ENCODE results near the gene KRTAP5-6. TPM values are rescaled to one million over a fixed set of nuclear protein-coding genes. Genes with fewer than 3 reads are reported as not detected.

The KRTAP5-6 gene
- total RNA-seq, 4 donors from 2014 or later = 2.3 to 24.1 TPM; not detected in 2

DNA sequence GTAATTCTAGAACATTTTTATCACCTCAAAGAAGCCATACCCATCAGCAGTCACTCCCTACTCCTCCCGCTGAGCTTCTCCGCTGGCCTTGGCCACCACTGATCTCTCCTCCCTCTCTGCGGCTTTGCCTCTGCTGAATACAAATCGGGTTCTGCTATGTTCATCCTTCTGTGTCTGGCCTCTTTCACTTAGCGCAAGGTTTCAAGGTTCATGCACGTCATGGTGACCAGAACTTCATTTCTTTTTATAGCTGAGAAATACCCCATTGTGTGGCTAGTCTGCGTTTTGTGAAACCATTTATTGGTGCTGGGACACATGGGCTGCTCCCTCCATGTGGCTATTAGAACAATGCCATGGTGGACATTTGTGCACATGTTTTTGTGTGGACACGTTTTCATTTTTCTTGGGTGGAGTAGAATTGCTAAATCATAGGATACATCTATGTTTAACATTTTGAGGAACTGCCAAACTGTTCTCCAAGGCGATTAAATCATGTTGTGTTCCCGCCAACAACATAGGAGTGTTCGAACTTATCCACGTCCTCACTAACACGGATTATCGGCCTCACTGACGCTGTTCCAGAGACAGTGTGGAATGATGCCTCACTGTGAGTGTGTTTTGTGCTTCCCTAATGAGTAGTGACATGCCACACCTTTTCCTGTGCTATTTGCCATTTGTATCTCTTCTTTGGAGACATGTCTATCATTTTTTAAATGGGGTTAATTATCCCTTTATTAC is 24.2 kb upstream of the KRTAP5-6 start:
- DNase-seq (ENCODE audit: low spot score in 2 of 2) = no peak
- no peaks in the 10 kb centered on the region for H3K36me3 ChIP-seq

DNA sequence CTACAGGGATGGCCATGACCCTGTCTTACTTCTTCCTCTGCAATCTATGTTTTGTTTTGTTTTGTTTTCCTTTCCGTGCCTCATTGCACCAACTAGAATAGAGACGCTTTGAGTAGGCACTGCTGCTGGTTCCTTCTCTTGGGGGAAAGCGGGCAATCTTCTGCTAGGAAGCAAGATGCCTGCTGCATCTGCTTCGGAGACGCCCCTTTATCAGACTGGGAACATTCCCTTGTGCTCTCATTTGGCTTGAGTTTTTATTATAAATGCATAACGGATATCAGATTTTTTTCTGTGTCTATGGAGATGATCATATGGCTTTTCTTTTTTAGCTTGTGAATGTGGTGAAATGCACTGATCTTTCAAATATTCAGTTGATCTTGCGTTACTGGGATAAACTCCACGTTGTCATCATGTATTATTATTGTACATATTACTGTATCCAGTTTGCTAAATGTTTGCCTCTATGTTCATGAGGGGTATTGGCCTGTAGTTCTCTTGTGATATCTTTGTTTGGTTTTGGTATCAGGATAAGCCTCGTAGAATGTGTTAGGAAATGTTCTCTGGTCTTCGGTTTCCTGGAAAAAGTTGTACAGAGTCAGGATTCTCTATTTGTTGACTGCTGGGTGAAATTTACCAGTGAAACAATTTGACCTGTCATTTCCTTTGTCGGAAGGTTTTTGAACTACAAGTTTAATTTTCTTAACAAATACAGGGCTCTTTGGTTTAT is 23.4 kb upstream of the KRTAP5-6 start:
- no peak for DNase-seq (ENCODE audit: low spot score in 2 of 2)
- peaks cover 63% of the 10 kb centered on the region for H3K27me3 ChIP-seq
- 67% methylated on average over 11 of the region's 11 CpGs for WGBS
- TF ChIP-seq EP300 (IDR thresholded peaks at IDR 0.05) (no peak), POLR2AphosphoS5 (IDR thresholded peaks at IDR 0.05) (no peak), POLR2A (IDR thresholded peaks at IDR 0.05) (no peak)
- TF ChIP-seq, protein P1, sequence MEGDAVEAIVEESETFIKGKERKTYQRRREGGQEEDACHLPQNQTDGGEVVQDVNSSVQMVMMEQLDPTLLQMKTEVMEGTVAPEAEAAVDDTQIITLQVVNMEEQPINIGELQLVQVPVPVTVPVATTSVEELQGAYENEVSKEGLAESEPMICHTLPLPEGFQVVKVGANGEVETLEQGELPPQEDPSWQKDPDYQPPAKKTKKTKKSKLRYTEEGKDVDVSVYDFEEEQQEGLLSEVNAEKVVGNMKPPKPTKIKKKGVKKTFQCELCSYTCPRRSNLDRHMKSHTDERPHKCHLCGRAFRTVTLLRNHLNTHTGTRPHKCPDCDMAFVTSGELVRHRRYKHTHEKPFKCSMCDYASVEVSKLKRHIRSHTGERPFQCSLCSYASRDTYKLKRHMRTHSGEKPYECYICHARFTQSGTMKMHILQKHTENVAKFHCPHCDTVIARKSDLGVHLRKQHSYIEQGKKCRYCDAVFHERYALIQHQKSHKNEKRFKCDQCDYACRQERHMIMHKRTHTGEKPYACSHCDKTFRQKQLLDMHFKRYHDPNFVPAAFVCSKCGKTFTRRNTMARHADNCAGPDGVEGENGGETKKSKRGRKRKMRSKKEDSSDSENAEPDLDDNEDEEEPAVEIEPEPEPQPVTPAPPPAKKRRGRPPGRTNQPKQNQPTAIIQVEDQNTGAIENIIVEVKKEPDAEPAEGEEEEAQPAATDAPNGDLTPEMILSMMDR (IDR thresholded peaks at IDR 0.05) = no peak
- no peak overlapping the region for H3K27ac ChIP-seq
- H3K4me1 ChIP-seq = no peaks in the 10 kb centered on the region
- no peak overlapping the region for H3K4me3 ChIP-seq
- H3K9me3 ChIP-seq = no peaks in the 10 kb centered on the region
- no peaks in the 10 kb centered on the region for H3K36me3 ChIP-seq

More for the DNA sequence above, 24.2 kb upstream of the KRTAP5-6 start:
- Histone ChIP-seq H3K27me3 (peaks cover 62% of the 10 kb centered on the region), H3K4me3 (no peak overlapping the region), H3K9me3 (no peaks in the 10 kb centered on the region), H3K27ac (no peak overlapping the region), H3K4me1 (no peaks in the 10 kb centered on the region)
- 61% methylated on average over 15 of the region's 15 CpGs for WGBS
- TF ChIP-seq EP300 (IDR thresholded peaks at IDR 0.05) = no peak
- TF ChIP-seq POLR2A (IDR thresholded peaks at IDR 0.05) = no peak
- TF ChIP-seq, protein P1 (IDR thresholded peaks at IDR 0.05) = no peak
- TF ChIP-seq POLR2AphosphoS5 (IDR thresholded peaks at IDR 0.05) = no peak

DNA sequence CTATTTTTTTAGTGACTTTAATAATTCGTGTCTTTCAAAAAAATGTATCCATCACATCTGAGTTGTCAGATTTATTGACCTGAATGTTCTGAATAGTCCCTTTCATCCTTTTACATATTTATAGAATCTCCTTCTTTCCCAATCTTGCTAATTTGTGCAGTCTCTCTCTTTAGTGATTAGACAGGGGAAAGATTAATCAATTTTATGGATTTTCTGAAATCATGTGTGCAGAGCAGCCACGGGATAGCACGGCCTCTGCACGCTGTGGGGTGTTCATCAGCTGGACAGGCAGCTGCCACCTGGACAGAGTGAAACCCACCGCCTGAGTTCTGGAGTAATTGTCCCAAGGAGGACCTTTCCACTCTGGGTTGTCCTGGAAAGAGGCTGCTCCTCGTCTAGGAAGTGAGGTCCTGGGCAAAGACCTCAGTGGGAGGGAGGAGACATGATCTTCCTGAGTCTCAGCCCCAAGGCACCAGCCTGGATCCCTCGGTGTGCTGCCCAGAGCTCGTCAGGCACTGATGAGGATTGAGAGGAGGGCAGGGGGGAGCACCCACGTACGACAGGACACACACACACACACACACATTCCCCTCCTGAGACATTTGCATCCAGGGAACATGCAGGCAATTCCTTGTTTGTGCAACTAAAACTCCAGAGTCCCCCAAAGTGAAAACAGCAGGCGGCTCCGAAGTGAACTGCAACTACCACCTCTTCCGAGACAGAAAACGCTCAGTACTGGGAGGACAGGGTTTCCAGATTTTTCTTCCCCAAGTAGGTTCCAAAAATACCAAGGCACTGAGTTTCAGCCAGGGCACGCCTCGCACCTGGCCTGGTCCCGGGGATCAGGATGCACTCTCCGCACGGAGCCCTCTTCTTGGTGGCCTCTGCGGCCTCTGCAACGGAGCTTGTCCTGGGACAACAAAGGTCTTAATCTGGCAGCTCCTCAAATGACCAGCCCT is 22.5 kb upstream of the KRTAP5-6 start:
- Histone ChIP-seq H3K27ac (no peak overlapping the region), H3K4me3 (no peak overlapping the region), H3K27me3 (peaks cover 56% of the 10 kb centered on the region), H3K4me1 (no peaks in the 10 kb centered on the region), H3K9me3 (no peaks in the 10 kb centered on the region), H3K36me3 (no peaks in the 10 kb centered on the region)
- no peak for DNase-seq (ENCODE audit: low spot score in 2 of 2)
- TF ChIP-seq, protein P1 (IDR thresholded peaks at IDR 0.05) = no peak
- TF ChIP-seq POLR2AphosphoS5 (IDR thresholded peaks at IDR 0.05) = no peak
- TF ChIP-seq EP300 (IDR thresholded peaks at IDR 0.05) = no peak
- no peak for TF ChIP-seq POLR2A (IDR thresholded peaks at IDR 0.05)
- WGBS = 64% methylated on average over 18 of the region's 21 CpGs

DNA sequence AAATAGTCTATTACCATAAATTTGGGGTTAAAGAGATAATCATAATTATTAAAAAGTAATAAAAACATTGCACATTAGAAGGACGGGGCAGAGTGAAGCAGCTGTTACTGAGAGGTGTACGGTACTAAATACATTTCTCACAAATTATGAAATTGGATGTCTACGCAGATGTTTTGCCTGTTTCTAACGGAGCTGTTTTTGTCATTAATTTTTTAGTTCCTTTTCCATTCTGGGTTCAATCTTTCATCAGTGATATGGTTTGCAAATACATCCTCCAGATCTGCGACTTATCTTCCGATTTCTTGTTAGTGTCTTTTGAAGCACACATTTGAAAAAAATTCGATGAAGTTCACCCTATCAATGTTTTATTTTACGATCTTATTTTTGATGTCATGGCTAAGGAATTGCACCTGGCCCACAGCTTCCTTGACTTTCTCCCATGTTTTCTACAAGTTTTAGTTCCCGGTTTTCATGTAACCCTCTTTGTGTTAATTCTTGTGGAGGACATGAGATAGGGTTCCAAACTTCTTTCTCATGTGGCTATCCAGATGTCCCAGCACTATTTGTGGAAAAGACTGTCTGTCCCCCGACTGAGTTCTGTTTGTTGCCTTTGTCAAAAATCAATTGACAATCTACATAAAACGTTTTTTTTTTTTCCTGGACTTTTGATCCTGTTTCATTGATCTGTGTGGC is 21.3 kb upstream of the KRTAP5-6 start:
- WGBS = 70% methylated on average over 11 of the region's 11 CpGs
- DNase-seq (ENCODE audit: low spot score in 2 of 2) = no peak
- no peak overlapping the region for H3K4me3 ChIP-seq
- no peak overlapping the region for H3K27ac ChIP-seq
- TF ChIP-seq EP300 (IDR thresholded peaks at IDR 0.05) (no peak), POLR2AphosphoS5 (IDR thresholded peaks at IDR 0.05) (no peak), POLR2A (IDR thresholded peaks at IDR 0.05) (no peak)
- TF ChIP-seq, protein P1 (IDR thresholded peaks at IDR 0.05) = no peak
- peaks cover 54% of the 10 kb centered on the region for H3K27me3 ChIP-seq
- no peaks in the 10 kb centered on the region for H3K4me1 ChIP-seq
- no peaks in the 10 kb centered on the region for H3K36me3 ChIP-seq
- no peaks in the 10 kb centered on the region for H3K9me3 ChIP-seq

All from suprapubic skin (tissue), 4 donors.